Heart left ventricle (tissue), 13 donors: ENCODE results near the gene VCX2.
"Not testable (repeated sequence)": the region's sequence is repeated elsewhere in the genome, so short reads cannot be mapped to it uniquely, and the experiment has no call there.

ENCODE experiments used
- POLR2A ChIP-seq, 2 donors: fragments of 450-650 bp; IDR thresholded peaks; one replicate each; pipeline ENCODE4 v1.6.1; 2017; ENCODE audit warnings: antibody characterized with exemption in 2 of 2, mild to moderate bottlenecking in 2 of 2, moderate library complexity in 2 of 2
- TF ChIP-seq, protein P1 (sequence below), 12 donors: fragments of 200-600 bp; sonication (generic) in 4 of 12; IDR thresholded peaks; one replicate each; pipeline versions ENCODE4 v1.5.0 to v1.8.0; 2018 to 2022; ENCODE audit warnings: antibody characterized with exemption in 12 of 12, mild to moderate bottlenecking in 5 of 12
- donor health status: ischemic (EF 13 %, LVEDD 7.1; RV severe dilation, severe dysfunction).
- donor health status: DM: no; HTN: yes; CAD: no.
- donor health status: DM: no; HTN: no; CAD: no.
- donor health status: ischemic (EF 25% LVEDD 6.9; RV normal size, moderate dysfunction).
- donor health status: ischemic (EF 25% LVEDD 5.7; RV mildly dilated, moderate dysfunction).
- donor health status: ischemic (EF 35%, LVEDD 5.7; RV mildly dilated, moderate dysfunction).
- donor health status: nonischemic (EF 11% LVEDD 7.7; RV severe dilation, severe dysfunction).
- donor health status: DM: yes; HTN: yes; CAD: no.
- donor health status: PGD.
- donor health status: ischemic (EF 29% LVEDD 5.4; RV normal size, mild dysfunction).
- donor health status: nonischemic (EF 23%, LVEDD 6.1; RV moderate dilation, normal function).

DNA sequence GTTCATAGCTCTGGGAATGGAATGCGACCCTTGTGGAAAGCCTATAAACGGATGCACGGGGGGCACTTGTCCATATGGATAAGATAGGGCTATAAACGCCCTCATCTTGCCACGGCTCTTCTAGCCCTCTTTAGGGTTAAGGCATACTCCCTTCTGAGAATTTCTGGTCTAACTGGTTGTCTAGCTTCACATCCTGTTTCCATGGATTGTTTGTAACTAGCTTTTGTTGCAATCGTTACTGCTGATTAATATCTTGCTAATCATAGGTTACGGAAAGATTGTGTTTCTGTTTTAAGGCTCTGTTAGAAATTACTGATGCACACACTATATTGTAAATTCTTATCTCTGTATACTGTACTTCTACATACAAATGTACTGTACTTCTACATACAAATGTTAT is 17.1 kb downstream of the VCX2 start:
- TF ChIP-seq, protein P1, sequence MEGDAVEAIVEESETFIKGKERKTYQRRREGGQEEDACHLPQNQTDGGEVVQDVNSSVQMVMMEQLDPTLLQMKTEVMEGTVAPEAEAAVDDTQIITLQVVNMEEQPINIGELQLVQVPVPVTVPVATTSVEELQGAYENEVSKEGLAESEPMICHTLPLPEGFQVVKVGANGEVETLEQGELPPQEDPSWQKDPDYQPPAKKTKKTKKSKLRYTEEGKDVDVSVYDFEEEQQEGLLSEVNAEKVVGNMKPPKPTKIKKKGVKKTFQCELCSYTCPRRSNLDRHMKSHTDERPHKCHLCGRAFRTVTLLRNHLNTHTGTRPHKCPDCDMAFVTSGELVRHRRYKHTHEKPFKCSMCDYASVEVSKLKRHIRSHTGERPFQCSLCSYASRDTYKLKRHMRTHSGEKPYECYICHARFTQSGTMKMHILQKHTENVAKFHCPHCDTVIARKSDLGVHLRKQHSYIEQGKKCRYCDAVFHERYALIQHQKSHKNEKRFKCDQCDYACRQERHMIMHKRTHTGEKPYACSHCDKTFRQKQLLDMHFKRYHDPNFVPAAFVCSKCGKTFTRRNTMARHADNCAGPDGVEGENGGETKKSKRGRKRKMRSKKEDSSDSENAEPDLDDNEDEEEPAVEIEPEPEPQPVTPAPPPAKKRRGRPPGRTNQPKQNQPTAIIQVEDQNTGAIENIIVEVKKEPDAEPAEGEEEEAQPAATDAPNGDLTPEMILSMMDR (IDR thresholded peaks at IDR 0.05) = not testable (repeated sequence)
- not testable (repeated sequence) for TF ChIP-seq POLR2A (IDR thresholded peaks at IDR 0.05)
